Thyroid gland (tissue), 4 donors: ENCODE results near the gene MRGPRG. TPM values are rescaled to one million over a fixed set of nuclear protein-coding genes. Genes with fewer than 3 reads are reported as not detected.
A peak's percentile ranks its signal among the peaks of the same experiment; 100 is the strongest.
"Not testable (repeated sequence)": the region's sequence is repeated elsewhere in the genome, so short reads cannot be mapped to it uniquely, and the experiment has no call there.

Experiments
- DNase-seq, 2 donors: peaks; one replicate each; pipeline ENCODE4 v3.0.0-alpha.2; 2019
- H3K27ac ChIP-seq, 3 donors: fragments of 200-600 bp; sonication (generic); 1 replicate in 2 of 3; 2 replicates in 1 of 3; pipeline ENCODE4 v1.5.1; 2016 to 2019; ENCODE audit warnings: mild to moderate bottlenecking in 1 of 3, moderate library complexity in 1 of 3
- H3K27me3 ChIP-seq: fragments of 200-600 bp; sonication (generic); one replicate; pipeline ENCODE4 v1.5.1; 2019
- H3K36me3 ChIP-seq, 2 donors: fragments of 200-600 bp; sonication (generic); one replicate each; pipeline ENCODE4 v1.5.1; 2016 to 2019
- H3K4me1 ChIP-seq, 2 donors: fragments of 200-600 bp; sonication (generic); one replicate each; pipeline ENCODE4 v1.5.1; 2017 to 2019
- H3K4me3 ChIP-seq, 3 donors: fragments of 200-600 bp; sonication (generic); replicated peaks in 1 of 3; 1 replicate in 2 of 3; 2 replicates in 1 of 3; pipeline ENCODE4 v1.5.1; 2016; ENCODE audit warnings: mild to moderate bottlenecking in 1 of 3
- H3K9me3 ChIP-seq: fragments of 200-600 bp; sonication (generic); one replicate; pipeline ENCODE4 v1.5.1; 2017
- POLR2A ChIP-seq, 2 donors: fragments of 450-650 bp; IDR thresholded peaks; one replicate each; pipeline ENCODE4 v1.6.1; 2017; ENCODE audit warnings: antibody characterized with exemption in 2 of 2, mild to moderate bottlenecking in 2 of 2, moderate library complexity in 1 of 2
- WGBS, 2 donors: methylation state at CpG; one replicate each; pipeline ENCODE4 v1.1.5; 2017; 5-methylcytosine and 5-hydroxymethylcytosine counted together
- intact Hi-C: fragments of 100-400 bp; cut with DNase I; formaldehyde crosslinking; loops from one replicate; pipeline ENCODE4 v1.15.1; 2023
- total RNA-seq, 4 donors: library from RNA; depleted of rRNA; stranded (reverse); fragments of >200 nt; gene quantifications; one replicate each; pipeline ENCODE4 v1.2.3, GENCODE V29; 2016
- TF ChIP-seq, protein P1 (sequence below), 6 experiments: fragments of 200-600 bp in 3 of 6; fragments of 450-650 bp in 3 of 6; sonication (generic) in 3 of 6; IDR thresholded peaks; one replicate each; pipeline ENCODE4 v1.5.1; 2016 to 2019; ENCODE audit warnings: antibody characterized with exemption in 6 of 6, mild to moderate bottlenecking in 2 of 6, inconsistent platforms in 1 of 6, moderate library complexity in 1 of 6

Gene MRGPRG, protein sequence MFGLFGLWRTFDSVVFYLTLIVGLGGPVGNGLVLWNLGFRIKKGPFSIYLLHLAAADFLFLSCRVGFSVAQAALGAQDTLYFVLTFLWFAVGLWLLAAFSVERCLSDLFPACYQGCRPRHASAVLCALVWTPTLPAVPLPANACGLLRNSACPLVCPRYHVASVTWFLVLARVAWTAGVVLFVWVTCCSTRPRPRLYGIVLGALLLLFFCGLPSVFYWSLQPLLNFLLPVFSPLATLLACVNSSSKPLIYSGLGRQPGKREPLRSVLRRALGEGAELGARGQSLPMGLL
- not detected for total RNA-seq

DNA sequence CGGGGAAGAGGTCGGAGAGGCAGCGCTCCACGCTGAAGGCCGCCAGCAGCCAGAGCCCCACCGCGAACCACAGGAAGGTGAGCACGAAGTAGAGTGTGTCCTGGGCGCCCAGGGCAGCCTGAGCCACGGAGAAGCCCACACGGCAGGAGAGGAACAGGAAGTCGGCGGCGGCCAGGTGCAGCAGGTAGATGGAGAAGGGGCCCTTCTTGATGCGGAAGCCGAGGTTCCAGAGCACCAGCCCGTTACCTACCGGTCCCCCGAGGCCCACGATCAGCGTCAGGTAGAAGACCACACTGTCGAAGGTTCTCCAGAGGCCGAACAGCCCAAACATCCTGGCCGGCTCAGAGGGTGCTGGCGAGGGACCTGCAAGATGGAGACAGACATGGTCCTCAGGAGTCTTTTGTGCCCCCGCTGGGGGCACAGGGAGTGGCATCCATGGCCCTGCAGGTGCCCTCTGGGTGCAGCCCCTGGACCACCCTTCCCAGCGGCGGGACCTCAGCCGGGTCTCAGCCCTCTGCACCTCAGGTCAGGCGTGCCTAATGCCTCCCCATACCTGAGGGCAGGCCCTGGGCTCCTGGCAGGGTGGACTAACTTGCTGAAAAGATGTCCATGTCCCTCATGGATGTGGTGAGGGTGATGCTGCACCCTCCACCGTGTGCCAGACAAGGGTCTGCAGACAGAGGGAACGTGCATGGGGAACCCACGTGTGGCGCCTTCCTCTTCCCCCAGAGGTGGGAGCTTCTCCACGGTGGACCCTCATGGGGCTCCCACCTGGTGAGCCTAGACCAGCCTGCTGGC lies at the start of gene MRGPRG:
Gene MRGPRG (minus strand): TSS at position 331 of the 798 bp plus-strand sequence. CDS start 0 bp downstream, at position 331.
- intact Hi-C loops: loop anchor here (5.0 to 10.0 kb wide), 2 partner anchors 114 to 181 kb away; no protein-coding TSS in a partner anchor
- TF ChIP-seq, protein P1, sequence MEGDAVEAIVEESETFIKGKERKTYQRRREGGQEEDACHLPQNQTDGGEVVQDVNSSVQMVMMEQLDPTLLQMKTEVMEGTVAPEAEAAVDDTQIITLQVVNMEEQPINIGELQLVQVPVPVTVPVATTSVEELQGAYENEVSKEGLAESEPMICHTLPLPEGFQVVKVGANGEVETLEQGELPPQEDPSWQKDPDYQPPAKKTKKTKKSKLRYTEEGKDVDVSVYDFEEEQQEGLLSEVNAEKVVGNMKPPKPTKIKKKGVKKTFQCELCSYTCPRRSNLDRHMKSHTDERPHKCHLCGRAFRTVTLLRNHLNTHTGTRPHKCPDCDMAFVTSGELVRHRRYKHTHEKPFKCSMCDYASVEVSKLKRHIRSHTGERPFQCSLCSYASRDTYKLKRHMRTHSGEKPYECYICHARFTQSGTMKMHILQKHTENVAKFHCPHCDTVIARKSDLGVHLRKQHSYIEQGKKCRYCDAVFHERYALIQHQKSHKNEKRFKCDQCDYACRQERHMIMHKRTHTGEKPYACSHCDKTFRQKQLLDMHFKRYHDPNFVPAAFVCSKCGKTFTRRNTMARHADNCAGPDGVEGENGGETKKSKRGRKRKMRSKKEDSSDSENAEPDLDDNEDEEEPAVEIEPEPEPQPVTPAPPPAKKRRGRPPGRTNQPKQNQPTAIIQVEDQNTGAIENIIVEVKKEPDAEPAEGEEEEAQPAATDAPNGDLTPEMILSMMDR (IDR thresholded peaks at IDR 0.05): no peak
- no peak for TF ChIP-seq POLR2A (IDR thresholded peaks at IDR 0.05)
- 89 to 93% methylated on average over 19 to 24 of the region's 35 CpGs for WGBS, 2 donors
- H3K9me3 ChIP-seq: no peaks in the 10 kb centered on the region
- no peak within 1 kb of the TSS for H3K27ac ChIP-seq
- H3K27me3 ChIP-seq: no peaks in the 10 kb centered on the region
- H3K4me3 ChIP-seq: no peak within 1 kb of the TSS
- no peaks in the 10 kb centered on the region for H3K36me3 ChIP-seq
- peaks cover 5 to 8% of the 10 kb centered on the region in 2 donors for H3K4me1 ChIP-seq
- DNase-seq: peak in 1 of 2 donors; percentile 1

DNA sequence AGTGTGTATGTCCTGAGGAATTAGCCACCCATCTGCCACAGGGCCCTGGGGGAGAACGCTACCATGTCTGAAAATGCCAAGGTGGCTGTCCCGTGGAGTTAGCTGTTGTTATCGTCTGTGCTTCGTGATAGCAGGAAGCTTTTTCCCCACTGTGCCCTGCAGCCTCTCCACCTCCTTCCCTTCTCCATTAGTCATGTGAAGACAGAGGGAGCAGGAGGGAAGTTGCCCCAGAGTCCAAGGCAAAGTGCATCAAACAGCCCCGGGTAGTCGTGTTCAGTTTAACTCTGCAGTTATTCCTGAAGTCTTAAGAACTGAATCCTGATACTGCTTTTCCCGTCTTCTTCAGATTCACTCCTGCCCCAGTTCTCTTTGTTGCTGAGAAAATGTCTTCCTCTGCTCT lies 43.9 kb upstream of the MRGPRG start:
- H3K9me3 ChIP-seq, H3K4me3 ChIP-seq, intact Hi-C loops, DNase-seq, H3K36me3 ChIP-seq, H3K27me3 ChIP-seq, H3K4me1 ChIP-seq, H3K27ac ChIP-seq: not testable (repeated sequence)
- 80% methylated on average over 5 to 6 of the region's 7 CpGs for WGBS, 2 donors

DNA sequence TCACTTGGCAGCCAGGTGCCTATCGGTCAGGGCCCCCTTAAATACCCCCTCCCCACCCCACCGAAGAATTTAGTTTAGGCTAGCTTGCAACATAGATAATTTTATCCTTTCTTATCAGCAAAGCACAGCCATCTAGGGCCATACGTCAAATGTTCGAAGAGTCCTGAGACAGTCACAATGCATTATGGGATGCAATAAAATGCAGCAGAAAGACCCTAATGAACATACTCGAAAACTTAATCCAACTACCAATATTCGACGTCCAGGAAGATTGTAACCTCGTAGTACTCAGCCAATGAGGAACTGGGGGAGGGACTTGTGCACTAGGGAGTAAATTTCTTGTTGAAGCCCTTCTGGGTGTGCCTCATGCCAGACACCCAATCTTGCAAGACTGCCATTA lies 43.2 kb upstream of the MRGPRG start:
- intact Hi-C loops, H3K27me3 ChIP-seq, DNase-seq, H3K27ac ChIP-seq, H3K9me3 ChIP-seq, H3K4me3 ChIP-seq, H3K36me3 ChIP-seq, H3K4me1 ChIP-seq: not testable (repeated sequence)
- 80 to 81% methylated on average over 5 to 6 of the region's 8 CpGs for WGBS, 2 donors

DNA sequence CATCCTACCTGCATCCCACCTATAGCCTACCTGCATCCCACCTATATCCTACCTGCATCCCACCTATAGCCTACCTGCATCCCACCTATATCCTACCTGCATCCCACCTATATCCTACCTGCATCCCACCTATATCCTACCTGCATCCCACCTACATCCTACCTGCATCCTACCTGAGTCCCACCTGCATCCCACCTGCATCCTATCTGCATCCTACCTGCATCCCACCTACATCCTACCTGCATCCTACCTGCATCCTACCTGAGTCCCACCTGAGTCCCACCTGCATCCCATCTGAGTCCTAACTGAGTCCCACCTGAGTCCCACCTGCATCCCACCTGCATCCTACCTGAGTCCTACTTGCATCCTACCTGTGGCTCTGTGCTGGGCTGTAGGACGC lies 38.9 kb upstream of the MRGPRG start:
- H3K27me3 ChIP-seq, H3K4me1 ChIP-seq, H3K4me3 ChIP-seq, H3K36me3 ChIP-seq, DNase-seq, H3K27ac ChIP-seq, intact Hi-C loops, H3K9me3 ChIP-seq: not testable (repeated sequence)
- 86 to 91% methylated on average over 1 of the region's 1 CpG for WGBS, 2 donors

DNA sequence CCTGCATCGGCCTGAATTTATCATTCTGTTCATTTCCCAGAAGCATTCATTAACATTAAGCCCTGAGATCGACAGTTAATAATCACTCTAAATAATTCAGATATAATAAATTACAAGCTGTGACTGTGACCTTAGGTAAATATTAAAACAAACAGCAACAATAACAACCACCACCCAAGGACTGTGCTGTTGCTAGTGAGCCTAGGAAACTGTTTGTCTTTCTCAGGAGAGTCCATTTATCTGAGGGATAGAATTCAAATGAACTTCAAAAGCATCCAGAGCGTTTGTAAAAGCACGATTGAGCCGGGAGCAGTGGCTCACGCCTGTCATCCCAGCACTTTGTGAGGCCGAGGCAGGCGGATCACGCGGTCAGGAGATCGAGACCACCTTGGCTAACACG lies 36.6 kb upstream of the MRGPRG start:
- WGBS, 2 donors: 82 to 85% methylated on average over 2 to 6 of the region's 12 CpGs
- H3K4me3 ChIP-seq, DNase-seq, intact Hi-C loops, H3K36me3 ChIP-seq, H3K4me1 ChIP-seq, H3K27me3 ChIP-seq, H3K27ac ChIP-seq, H3K9me3 ChIP-seq: not testable (repeated sequence)

DNA sequence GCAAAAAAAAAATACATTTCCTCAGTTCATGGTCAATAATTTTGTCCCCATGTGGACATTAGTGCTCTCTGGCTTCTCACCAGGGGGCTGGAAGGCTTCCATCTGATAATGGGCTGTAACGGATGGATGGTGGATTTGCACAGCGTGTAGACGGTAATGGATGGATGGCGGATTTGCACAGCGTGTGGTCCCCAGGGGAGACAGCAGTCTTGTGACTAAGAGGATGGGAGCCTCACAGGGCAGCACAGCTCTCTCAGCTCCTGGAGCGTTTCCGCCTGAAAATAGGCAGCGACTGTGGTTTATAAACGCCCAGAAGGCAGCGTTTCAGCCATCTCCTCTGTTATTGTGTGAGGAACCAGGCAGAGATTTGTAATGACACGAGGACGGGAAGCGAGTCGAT lies 36.2 kb upstream of the MRGPRG start:
- H3K36me3 ChIP-seq, H3K27ac ChIP-seq, H3K4me3 ChIP-seq, H3K9me3 ChIP-seq, H3K4me1 ChIP-seq, H3K27me3 ChIP-seq, intact Hi-C loops, DNase-seq: not testable (repeated sequence)
- no CpG with 5 or more reads among the region's 14 CpGs for WGBS, 2 donors

DNA sequence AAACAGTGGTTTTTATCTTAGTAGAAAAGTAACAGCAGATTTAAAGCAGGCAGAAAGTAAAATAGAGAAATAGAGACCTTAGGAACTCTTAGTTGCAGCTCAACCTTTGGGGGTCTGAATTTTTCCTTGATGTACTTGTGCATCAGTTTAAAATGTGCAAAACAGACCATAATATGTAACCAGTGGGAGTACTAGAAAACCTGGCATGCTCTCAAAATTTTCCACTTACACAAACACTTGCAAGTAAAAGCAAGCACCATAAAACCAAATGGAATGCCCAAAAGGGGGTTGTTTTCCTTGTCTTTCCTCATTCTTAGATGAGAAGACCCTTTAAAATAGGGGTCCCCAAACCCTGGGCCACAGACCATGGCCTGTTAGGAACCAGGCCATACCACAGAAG lies 26.5 kb upstream of the MRGPRG start:
- intact Hi-C loops: no loop called here
- no peak for TF ChIP-seq POLR2A (IDR thresholded peaks at IDR 0.05)
- TF ChIP-seq, protein P1 (IDR thresholded peaks at IDR 0.05): no peak
- no peaks in the 10 kb centered on the region for H3K4me1 ChIP-seq

More for the DNA sequence above, 26.5 kb upstream of the MRGPRG start:
- Histone ChIP-seq H3K36me3 (no peaks in the 10 kb centered on the region), H3K27me3 (no peaks in the 10 kb centered on the region), H3K9me3 (no peaks in the 10 kb centered on the region), H3K27ac (no peak overlapping the region), H3K4me3 (no peak overlapping the region)
- no peak for DNase-seq
